Activated CD4-positive, alpha-beta T cell treated with anti-CD3 and anti-CD28 coated beads for 1 hour (primary cell): ENCODE results near the gene SLC19A3.
"Not testable (repeated sequence)": the region's sequence is repeated elsewhere in the genome, so short reads cannot be mapped to it uniquely, and the experiment has no call there.

Experiments
- DNase-seq: peaks from one replicate; pipeline ENCODE4 v3.0.0-alpha.2; 2020

SLC19A3 gene

DNA sequence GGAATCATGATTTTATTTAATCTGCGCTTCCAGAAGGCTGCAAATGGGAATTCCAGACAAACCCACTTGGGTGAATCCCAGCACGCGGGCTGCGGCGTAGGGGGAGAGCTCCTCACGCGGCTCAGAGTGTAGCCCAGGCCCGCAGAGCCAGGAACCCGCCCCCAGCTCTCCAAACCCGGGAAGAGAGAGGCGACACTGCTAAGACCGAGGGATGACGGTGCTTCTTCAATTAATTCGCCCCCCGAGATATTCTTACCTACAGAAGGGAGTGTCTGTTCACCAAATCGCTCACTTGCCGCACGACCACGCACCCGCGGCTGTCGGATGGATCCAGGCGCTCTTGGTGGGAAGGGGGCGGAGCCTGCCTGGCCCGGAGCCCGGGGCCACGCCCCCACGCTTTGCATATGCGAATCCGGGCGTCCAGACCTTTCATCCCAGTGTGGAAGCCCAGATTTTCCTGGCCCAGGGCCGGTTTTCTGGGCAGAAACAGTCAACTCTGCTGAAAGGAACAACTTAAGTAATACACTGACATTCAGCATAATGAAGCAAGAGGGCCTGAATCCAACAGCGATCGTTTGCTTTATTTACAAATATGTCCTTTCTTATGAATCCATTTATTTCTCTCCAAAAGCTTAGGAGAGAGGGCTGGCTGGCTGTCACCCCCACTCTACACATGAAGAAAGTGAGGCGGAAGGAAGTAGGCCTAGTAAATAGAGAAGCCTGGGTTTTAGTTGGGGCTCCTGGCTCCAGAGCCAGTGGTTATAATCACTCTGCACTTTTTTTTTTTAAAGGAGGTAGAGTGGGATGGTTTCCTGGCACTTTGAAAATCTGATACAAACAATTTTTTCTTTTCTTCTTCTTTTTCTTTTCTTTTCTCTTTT lies at the start of gene SLC19A3:
Gene SLC19A3, minus strand, starts transcription at position 342 of the 881 bp plus-strand sequence. CDS start 15,710 bp downstream, outside the sequence.
- no peak for DNase-seq

DNA sequence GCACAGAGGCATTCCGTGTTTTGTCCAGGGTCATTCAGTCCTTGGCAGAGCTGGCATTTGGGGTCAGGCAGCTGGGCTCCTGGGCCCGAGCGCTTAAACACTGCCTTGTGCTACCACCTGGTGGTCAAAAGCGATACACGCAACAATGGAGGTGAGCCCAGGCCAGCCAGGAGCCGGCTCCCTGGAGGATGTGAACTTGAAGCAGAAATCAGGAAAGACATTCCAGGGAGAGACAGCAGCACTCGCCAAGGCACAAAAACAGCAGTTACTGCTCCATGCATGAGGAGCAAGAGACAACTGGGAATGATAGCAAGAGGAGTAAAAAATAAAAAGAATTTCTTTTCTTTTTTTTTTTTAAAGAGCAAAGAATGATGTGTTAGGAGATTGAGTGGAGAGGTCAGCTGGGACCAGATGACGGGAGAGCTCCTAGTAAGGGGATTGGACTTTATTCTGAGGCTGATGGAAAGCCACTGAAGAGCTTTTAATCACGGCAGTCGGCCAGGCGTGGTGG lies 48.6 kb upstream of the SLC19A3 start:
- DNase-seq = peak; percentile 38

DNA sequence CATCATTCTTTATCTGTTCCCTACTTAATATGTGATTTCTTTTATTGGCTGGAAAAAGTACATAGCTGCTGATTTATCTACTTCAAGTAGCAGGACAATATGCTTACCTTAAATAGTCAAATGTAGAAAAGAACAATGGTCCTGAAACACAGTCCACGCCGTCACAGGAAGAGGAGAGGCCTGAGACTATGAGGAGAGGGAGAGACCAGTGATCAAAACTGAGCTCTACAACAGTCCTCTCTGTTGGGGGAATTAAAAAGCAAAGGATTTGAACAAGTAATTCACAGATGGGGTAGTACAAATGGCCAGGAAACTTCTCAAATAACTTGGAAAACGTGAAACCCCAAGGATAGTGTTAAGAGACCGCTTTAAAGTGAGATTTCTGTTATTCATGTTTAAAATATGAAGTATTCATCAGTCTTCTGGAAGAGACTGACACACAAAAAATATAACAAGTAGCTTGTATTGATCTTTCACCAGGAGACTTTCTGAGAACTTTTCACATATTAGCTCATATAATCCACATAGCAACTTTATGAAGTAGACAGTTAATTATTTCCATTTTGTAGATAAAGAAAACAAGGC lies 48.1 kb upstream of the SLC19A3 start:
- DNase-seq = no peak

DNA sequence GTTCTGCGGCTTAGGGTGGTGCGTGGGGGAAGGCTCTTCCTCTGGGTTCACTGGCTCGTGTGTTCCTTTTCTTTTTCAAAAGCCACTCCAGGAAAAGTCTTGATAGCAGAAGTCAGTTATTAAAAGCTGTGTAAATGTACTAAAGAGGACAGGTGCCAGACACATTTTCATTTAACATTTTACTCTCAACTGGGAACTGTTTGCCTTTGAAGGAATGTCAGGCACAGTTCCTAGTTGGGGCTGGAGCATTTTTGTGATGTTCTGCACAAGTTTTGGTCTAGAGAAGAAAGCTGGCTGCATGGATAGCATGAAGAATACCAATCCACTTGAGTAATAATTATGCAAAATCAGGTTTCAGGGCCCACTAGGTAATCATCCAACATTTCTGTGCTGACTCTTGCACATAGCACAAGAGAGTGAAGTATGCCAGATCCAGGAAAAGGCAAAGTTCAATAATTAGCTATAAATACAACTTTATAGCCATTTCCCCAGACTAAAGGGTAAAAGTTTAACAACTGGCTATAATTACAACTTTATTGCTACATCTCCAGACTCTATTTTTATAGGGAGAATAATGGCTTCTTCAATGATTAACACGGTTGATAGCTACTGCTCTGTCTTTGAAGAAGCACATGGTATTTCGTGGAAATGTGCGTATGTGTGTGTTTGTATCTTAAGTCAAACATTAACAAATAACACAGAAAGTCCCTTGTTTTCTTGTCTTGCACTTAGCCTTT lies 44.1 kb upstream of the SLC19A3 start:
- no peak for DNase-seq

DNA sequence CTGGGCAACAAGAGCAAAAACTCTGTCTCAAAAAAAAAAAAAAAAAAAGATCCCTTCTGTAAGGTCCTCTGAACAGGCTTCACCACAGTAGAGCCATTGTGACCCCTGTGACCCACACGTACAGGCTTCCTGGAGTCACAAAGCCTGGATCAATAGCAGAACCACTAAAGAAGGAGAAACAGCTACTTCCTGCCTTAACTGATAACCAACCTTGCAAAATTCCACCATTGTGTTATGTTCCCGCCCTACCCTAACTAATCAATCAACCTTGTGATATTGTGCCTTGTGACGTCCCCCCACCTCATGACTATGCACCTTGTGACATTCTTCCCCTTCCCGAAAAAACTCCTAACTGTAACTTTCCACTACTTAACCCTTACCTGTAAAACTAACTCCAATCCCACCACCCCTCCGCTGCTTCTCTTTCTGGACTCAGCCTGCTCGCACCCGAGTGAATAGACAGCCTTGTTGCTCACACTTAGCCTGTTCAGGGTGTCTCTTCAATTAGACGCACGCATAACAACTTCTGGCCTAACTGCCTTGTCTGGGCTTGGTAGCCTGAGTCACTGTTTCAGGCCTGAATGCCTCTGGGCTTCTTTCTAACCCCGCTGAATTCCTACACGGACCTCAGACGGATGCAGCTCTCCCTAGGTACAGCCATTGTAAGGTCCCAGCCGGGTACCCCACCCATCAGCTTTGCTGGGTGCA lies 41.7 kb upstream of the SLC19A3 start:
- no peak for DNase-seq

DNA sequence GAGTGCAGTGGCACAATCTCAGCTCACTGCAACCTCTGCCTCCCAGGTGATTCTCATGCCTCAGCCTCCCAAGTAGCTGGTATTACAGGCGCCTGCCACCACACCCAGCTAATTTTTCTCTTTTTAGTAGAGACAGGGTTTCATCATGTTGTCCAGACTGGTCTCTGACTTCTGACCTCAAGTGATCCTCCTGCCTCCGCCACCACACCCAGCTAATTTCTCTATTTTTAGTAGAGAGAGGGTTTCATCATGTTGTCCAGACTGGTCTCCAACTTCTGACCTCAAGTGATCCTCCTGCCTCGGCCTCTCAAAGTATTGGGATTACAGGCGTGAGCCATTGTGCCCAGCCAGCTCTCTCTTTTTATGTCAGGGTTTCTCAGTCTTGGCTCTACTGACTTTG lies 38.4 kb upstream of the SLC19A3 start:
- not testable (repeated sequence) for DNase-seq

DNA sequence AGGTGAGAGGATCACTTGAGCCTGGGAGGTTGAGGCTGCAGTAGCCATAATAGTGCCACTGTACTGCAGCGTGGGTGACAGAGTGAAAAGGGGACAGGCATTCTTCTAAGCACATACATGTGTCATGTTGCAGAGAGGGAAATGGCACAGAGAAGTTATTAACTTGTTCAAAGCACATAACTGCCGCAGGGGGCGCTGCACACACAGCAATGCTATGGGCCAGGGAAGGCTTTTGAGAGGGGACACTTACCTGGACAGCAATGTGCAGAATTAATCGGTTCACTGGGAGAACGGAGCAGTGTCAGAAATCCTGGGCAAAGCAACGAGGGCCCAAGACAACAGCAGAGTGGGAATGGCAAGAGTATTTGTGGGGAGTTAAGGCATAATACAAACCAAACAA lies 30.3 kb upstream of the SLC19A3 start:
- no peak for DNase-seq

DNA sequence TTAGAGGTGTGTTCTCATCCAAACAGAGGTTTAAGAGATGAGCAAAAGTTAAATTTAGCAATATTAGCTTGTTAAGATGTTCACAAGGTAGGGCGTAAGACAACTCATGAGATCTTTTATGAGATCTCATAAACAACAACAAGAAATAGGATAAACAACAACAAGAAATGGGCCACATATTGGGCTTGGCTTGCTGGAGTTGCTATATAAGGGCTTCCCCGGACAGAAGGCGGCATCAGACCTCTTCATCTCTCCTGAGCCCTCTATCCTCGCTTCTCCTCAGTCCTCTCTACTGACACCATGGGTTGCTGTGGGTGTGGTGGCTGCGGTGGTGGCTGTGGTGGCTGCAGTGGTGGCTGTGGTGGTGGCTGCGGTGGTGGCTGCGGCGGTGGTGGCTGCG lies 27.8 kb upstream of the SLC19A3 start, which contains the start of gene SCYGR8:
Gene SCYGR8, plus strand, starts transcription at position 301 of the 400 bp plus-strand sequence. Its CDS starts 0 bp downstream, at position 301.
- DNase-seq = no peak

DNA sequence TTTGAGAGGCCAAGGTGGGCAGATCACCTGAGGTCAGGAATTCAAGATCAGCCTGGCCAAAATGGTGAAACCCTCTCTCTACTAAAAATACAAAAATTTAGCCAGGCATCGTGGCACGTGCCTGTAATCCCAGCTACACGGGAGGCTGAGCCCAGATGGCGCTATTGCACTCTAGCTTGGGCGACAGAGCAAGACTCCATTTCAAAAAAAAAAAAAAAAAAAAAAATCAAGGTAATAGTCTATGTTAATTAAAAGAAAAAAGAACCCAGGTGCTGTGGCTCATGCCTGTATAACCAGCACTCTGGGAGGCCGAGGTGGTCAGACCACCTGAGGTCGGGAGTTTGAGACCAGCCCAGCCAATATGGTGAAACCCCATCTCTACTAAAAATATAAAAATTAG lies 22.9 kb upstream of the SLC19A3 start:
- DNase-seq = not testable (repeated sequence)

DNA sequence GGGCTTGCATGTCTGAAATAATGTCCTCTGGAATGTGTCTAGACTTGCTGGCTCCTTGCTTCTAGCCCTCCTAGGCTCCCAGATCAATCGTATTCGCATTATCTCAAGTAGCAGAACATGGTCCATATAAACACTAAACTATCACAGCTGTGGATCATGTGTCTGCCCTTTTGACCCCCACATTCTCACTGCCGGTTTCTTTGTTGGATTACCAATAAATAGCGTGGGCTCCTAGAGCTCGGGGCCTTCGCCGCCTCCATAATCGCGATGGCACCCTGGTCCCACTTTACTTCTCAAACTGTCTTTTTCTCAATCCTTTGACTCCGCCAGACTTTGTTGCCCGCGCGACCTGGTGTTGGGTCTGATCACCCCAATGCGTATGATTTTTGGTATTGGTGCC lies 21.5 kb upstream of the SLC19A3 start:
- DNase-seq = no peak

DNA sequence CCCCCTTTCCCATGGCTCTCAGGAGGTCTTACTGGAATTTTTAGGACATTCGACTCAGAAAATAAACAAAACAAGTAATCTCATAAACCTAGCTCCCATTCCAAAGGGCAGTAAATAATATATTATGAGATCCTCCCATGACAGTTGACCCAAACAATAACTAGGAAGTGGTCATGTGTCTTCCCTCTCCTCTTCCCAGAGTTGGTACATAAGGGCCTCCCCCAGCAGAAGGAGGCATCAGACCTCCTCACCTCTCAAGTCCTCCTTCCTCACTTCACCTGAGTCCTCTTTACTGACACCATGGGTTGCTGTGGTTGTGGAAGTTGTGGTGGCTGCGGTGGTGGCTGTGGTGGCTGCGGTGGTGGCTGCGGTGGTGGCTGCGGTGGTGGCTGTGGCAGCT lies 10.2 kb upstream of the SLC19A3 start, which contains the start of gene SCYGR7:
Gene SCYGR7, plus strand, starts transcription at position 301 of the 400 bp plus-strand sequence. Its CDS starts 0 bp downstream, at position 301.
- DNase-seq = no peak

DNA sequence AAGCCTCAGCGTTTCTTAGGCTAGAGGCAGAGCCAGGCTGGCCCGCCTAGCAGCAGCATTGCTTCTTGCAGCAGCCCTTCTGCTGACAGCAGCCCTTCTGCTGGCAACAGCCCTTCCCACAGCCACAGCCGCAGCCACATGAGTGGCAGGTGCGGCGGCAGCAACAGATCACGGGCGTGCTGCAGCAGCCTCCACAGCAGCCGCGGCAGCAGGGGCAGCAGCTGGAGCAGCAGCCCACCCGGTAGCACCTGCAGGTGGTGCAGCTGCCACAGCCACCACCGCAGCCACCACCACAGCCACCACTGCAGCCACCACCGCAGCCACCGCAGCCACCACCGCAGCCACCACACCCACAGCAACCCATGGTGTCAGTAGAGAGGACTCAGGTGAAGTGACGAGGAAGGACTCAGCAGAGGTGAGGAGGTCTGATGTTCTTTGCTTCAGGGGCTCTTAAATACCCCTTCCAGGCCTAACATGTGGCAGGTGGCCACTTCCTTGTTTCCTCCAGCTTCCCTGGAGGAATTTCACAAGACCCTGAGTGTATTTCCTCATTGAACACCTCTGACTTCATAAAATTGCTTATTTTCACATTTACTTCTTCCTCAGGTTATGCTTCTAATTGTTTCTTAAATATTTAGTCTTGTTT lies 6.7 kb upstream of the SLC19A3 start, which contains the start of gene SCYGR6:
Gene SCYGR6, minus strand, starts transcription at position 364 of the 646 bp plus-strand sequence. Its CDS starts 0 bp downstream, at position 364.
- no peak for DNase-seq

DNA sequence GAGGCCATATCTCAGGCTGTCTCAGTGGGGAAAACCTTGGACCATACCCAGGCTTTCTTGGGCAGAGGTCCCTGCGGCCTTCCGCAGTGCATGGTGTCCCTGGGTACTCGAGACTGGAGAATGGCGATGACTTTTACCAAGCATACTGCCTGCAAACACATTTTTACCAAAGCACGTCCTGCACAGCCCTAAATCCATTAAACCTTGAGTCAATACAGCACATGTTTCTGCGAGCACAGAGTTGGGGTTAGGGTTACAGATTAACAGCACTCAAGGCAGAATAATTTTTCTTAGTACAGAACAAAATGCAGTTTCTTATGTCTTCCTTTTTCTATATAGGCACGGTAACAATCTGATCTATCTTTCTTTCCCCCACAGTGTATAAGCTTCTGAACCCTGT lies 5.0 kb upstream of the SLC19A3 start:
- not testable (repeated sequence) for DNase-seq

DNA sequence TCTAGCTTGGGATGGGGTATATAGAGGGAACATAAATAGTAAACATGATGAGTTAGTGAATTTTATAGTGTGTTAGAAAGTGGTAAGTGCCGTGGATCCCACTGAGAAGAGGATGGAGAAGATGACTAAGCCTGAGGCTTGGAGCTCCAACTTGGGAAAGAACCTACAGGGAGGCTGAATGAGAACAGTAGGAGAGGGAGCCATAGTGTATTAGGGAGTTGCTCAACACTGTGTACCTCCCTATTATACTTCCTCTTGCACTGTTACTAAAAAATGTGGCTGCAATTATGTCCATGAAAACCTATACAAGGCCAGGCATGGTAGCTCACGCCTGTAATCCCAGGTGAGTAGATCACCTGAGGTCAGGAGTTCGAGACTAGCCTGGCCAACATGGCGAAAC lies 2.9 kb upstream of the SLC19A3 start:
- DNase-seq = no peak

DNA sequence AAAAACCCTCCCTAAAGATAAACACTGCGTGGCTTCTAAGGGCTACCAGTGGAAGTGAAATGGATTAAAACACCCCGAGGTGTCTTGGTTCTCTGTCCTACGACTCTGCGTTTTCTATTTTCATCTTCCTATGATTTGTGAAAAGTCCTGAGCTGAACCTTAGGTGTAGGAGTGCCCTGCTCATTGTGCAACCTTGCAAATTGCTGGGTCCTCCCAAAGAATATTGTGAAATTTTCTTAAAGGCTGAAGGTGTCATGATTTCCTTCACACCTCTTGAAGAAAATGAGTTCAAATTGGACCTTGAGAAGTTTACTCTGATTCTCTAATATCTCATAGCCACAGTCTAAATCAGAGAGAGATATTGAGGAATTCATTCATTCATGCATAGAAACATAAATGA lies 1.8 kb upstream of the SLC19A3 start:
- no peak for DNase-seq

DNA sequence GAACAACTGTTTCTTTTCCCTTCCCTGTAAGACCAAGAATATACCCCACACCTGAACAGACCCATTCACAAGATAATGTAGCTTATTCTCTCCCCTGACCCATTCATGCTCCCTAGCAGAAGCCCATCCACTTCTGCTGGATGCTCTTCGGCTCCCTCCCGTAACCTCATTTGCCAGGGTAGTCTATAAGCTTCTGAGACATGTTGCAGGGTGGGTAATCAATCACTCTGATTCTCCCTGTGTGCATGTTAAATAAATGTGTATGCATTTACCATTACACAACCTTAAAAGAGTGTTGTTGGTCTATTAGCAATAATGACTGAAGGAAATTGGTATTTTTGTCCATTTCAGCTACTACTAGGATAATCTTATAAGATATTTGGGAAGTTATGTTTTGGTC lies 1.3 kb downstream of the SLC19A3 start:
- no peak for DNase-seq

DNA sequence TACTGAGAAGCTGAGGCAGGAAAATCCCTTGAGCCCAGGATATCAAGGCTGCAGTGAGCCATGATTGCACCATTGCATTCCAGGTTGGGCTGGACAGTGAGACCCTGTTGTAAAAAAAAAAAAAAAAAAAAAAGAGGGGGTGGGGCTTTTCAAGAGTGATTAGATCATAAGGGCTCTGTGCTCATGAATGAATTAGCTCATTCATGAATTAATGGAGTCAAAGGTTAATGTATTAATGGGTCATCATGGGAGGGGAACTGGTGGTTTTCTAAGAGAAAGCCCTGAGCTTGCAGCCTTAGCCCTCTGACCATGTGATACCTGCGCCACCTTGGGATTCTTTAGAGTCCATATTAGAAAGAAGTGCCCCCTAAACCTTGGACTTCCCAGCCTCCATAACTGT lies 4.5 kb downstream of the SLC19A3 start:
- DNase-seq = no peak

DNA sequence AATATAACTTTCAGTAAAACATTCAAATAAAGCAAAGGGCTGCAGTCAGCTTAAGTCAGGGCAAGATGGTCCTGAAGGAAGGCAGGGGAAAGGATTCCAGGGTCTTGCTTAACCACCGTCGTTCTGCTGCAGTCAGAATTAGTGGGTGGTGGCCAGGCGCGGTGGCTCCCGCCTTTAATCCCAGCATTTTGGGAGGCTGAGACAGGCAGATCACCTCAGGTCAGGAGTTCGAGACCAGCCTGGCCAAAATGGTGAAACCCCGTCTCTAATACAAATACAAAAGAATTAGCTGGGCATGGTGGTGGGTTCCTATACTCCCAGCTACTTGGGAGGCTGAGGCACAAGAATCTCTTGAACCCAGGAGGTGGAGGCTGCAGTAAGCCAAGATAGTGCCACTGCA lies 6.8 kb downstream of the SLC19A3 start:
- no peak for DNase-seq

DNA sequence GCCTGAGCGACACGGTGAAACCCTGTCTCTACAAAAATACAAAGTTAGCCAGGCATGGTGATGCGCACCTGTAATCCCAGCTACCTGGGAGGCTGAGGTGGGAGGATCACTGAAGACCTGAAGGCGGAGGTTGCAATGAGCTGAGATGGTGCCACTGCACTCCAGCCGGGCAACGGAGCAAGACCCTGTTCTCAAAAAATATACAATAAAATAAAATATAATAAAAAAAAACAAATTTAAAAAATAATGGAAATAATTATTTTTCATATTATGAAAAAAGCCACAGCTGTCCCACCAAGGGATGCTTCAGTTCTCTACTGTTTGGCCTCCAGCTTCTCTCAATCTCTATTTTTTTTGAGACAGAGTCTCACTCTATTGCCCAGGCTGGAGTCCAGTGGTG lies 10.4 kb downstream of the SLC19A3 start:
- DNase-seq = no peak

DNA sequence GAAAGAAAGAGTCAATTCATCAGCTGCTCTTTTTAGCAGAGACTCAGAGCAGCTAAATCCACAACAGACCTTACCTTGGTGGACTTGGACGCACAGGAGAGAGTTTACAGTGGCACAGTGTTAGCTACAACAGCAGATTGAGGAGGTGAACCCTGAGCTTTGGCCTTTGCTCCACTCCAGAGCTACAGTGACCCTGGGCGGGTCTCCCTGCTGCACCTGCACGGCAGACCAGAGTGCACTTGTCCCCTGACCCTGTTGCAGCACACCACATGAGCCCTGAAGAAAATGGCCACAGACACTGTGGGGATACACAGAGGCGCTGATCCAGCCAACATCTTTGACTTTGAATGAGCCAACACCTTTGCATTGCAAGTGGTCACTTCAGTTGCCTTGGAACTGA lies 11.0 kb downstream of the SLC19A3 start:
- DNase-seq = no peak

DNA sequence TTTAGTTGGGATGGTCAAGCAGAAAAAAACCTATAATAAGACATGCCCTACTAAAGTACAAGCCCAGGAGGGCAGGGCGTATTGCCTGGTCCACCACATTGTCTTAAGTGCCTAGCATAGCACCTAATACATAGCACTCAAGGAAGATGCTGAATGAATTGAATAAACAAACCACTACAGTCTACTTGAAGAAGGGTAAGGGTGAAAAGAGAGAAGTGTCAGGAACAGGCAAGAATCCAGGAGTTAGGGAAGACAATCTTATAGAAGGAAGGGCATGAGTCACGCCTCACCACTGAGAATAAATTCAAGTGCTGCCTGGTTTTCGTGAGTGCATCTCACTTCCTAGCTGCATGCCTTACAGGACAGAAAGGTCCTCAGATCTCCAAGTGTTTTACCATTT lies 13.9 kb downstream of the SLC19A3 start:
- DNase-seq = no peak

DNA sequence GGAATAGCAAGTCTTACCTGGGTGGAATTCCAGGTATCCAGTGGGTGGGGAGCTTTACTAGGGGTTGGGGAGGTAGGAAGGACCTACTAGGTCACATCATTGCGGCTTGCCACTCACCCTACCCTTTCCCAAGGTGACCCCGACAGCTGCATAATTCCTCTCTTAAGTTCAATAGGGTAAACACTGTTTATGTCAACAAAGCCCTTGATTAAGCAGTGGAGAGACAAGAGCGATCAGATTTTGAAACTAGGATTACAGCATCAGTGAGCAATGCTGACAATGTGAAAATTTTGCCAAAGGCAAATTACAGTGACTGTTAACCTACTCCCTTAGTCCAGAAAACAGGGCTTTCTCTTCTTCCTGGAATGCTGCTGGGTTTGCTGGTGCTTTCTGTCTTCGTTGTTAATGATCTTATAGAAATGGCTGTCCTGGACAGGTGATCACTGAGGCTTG lies 14.5 kb downstream of the SLC19A3 start:
- no peak for DNase-seq
